OCI-LY1 (cell line): ENCODE data around the gene MAN1A1.

Experiments
- H2AFZ ChIP-seq: fragments of 200-600 bp; sonication (generic), shearing (Covaris generic); 2 replicates; pipeline ENCODE4 v1.6.0; 2014; ENCODE audit warnings: antibody characterized with exemption, mild to moderate bottlenecking, low read length
- H3F3A ChIP-seq: fragments of 200-600 bp; sonication (generic), shearing (Covaris generic); 2 replicates; pipeline ENCODE4 v1.6.0; 2014; ENCODE audit warnings: mild to moderate bottlenecking, antibody characterized with exemption, low read length, moderate library complexity; ENCODE audit not compliant: insufficient read depth
- H3K27ac ChIP-seq: fragments of 200-600 bp; sonication (generic); 2 replicates; pipeline ENCODE4 v1.5.1; 2014; ENCODE audit warnings: low read length, mixed run types, mild to moderate bottlenecking, low read depth; ENCODE audit not compliant: poor library complexity, severe bottlenecking
- H3K27me3 ChIP-seq: fragments of 200-600 bp; sonication (generic); 2 replicates; pipeline ENCODE4 v1.6.0; 2014; ENCODE audit warnings: antibody characterized with exemption, mild to moderate bottlenecking, low read length, moderate library complexity; ENCODE audit not compliant: insufficient read depth
- H3K36me3 ChIP-seq: fragments of 200-600 bp; sonication (generic); 2 replicates; pipeline ENCODE4 v1.6.1; 2014; ENCODE audit warnings: mild to moderate bottlenecking, antibody characterized with exemption, low read length, moderate library complexity, mixed read lengths; ENCODE audit not compliant: insufficient read depth
- H3K4me1 ChIP-seq: fragments of 200-600 bp; sonication (generic); 2 replicates; pipeline ENCODE4 v1.5.1; 2014; ENCODE audit warnings: mild to moderate bottlenecking, low read length, moderate library complexity; ENCODE audit not compliant: insufficient read depth, severe bottlenecking
- H3K4me2 ChIP-seq: fragments of 200-600 bp; sonication (generic), shearing (Covaris generic); 2 replicates; pipeline ENCODE4 v1.6.1; 2014; ENCODE audit warnings: low read length
- H3K4me3 ChIP-seq: fragments of 200-600 bp; sonication (generic); 2 replicates; pipeline ENCODE4 v1.5.1; 2014; ENCODE audit warnings: low read length, low read depth, mild to moderate bottlenecking, mixed read lengths; ENCODE audit not compliant: poor library complexity, severe bottlenecking
- H3K79me2 ChIP-seq: fragments of 200-600 bp; shearing (Covaris generic); 2 replicates; pipeline ENCODE4 v1.6.1; 2016; ENCODE audit warnings: mixed run types, low read length, mixed read lengths; ENCODE audit not compliant: insufficient read depth
- H3K9ac ChIP-seq: fragments of 200-600 bp; sonication (generic), shearing (Covaris generic); 2 replicates; pipeline ENCODE4 v1.6.1; 2014; ENCODE audit warnings: mild to moderate bottlenecking, low read length, mixed read lengths
- H3K9me2 ChIP-seq: fragments of 200-600 bp; sonication (generic), shearing (Covaris generic); 2 replicates; pipeline ENCODE4 v1.6.1; 2014; ENCODE audit warnings: low read depth, mild to moderate bottlenecking, low read length, mixed read lengths
- H3K9me3 ChIP-seq: fragments of 200-600 bp; shearing (Covaris generic); 2 replicates; pipeline ENCODE4 v1.6.1; 2014; ENCODE audit warnings: low read length, mixed read lengths
- H4K20me1 ChIP-seq: fragments of 200-600 bp; sonication (generic), shearing (Covaris generic); 2 replicates; pipeline ENCODE4 v1.6.0; 2016; ENCODE audit warnings: mild to moderate bottlenecking, low read length; ENCODE audit not compliant: insufficient read depth
- EZH2 ChIP-seq: fragments of 200-600 bp; sonication (generic), shearing (Covaris generic); IDR thresholded peaks from 2 replicates; pipeline ENCODE4 v1.8.0; 2017; ENCODE audit warnings: borderline replicate concordance, mixed run types, mild to moderate bottlenecking, antibody characterized with exemption, low read length, moderate library complexity, mixed read lengths
- TF ChIP-seq, protein P1 (sequence below): fragments of 200-600 bp; sonication (generic), shearing (Covaris generic); IDR thresholded peaks from 2 replicates; pipeline ENCODE4 v1.5.1; 2017; ENCODE audit warnings: mild to moderate bottlenecking, antibody characterized with exemption, low read length, moderate library complexity, mixed read lengths

Gene MAN1A1

DNA sequence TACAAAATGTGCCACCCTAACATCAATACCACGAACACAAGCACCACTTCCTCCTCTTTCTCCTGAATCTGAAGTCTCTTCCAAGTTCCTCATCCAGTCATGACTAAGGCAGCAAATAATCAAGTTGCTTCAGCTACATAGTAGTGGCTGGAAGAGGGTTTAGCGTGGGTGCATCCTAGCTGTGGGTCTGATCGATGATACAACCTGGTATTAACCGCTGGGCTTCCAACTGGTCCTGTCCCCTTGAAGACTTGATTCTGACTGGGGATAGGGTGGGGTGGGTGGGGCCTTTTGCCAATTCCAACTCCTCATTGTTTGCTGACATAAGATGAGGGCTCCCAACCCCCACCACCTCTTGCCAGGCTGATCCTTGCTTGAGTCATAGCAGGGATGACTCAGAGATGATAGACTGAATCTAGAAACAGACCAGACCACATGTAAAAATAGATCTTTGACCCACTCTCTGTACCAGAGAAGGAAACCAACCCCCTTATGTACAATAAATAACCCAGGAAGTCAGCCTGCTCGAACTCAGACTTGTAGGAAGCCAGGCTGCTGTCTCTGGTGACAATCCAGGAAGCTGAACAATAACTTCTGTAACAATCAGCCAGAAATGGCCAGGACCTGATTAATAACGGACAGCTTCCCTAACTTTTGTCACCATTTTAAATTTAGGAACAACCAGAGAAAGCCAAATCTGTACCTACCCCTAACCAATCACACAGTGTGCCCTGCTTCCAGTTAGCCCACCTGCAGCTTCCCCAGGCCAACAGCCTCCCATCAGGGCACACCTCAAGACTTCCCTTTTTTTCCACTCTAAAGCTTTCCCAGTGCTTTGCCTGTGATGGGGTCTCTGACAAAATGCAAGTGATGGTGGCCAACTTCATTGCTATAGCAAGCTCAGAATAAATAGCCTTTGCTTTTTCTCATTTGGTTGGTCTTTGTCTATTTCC is 202.2 kb downstream of the MAN1A1 start:
- no peaks in the 10 kb centered on the region for H3K9me3 ChIP-seq
- no peak overlapping the region for H3K9ac ChIP-seq
- no peaks in the 10 kb centered on the region for H3K79me2 ChIP-seq
- H3K36me3 ChIP-seq: no peaks in the 10 kb centered on the region
- no peak overlapping the region for H3K4me2 ChIP-seq
- no peaks in the 10 kb centered on the region for H3K9me2 ChIP-seq
- H2AFZ ChIP-seq: no peak overlapping the region
- H3K27me3 ChIP-seq: no peaks in the 10 kb centered on the region
- no peaks in the 10 kb centered on the region for H3K4me1 ChIP-seq
- H3F3A ChIP-seq: no peaks in the 10 kb centered on the region
- TF ChIP-seq EZH2: no peak
- TF ChIP-seq, protein P1, sequence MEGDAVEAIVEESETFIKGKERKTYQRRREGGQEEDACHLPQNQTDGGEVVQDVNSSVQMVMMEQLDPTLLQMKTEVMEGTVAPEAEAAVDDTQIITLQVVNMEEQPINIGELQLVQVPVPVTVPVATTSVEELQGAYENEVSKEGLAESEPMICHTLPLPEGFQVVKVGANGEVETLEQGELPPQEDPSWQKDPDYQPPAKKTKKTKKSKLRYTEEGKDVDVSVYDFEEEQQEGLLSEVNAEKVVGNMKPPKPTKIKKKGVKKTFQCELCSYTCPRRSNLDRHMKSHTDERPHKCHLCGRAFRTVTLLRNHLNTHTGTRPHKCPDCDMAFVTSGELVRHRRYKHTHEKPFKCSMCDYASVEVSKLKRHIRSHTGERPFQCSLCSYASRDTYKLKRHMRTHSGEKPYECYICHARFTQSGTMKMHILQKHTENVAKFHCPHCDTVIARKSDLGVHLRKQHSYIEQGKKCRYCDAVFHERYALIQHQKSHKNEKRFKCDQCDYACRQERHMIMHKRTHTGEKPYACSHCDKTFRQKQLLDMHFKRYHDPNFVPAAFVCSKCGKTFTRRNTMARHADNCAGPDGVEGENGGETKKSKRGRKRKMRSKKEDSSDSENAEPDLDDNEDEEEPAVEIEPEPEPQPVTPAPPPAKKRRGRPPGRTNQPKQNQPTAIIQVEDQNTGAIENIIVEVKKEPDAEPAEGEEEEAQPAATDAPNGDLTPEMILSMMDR: no peak
- no peaks in the 10 kb centered on the region for H4K20me1 ChIP-seq
- no peak overlapping the region for H3K4me3 ChIP-seq
- no peak overlapping the region for H3K27ac ChIP-seq

DNA sequence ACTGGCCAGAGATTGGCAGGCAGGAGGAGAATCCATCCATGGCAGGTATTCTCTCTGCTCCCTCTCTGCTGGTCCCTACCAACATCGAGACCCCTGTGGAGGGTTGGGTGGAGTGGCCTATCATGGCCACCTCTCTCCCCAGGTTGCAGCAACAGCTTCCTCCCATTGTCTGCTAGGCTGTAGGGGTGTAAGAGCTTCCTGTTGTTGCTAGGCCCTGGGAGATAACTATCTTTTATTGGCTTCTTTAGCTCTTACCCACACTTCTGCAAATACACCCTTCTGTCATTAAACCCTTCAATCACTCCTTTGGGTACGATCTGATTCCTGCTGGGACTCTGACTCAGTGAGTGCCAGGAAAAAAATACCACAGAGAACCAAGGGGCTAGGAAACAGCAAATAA is 204.4 kb downstream of the MAN1A1 start:
- H3K27me3 ChIP-seq: no peaks in the 10 kb centered on the region
- H3K4me3 ChIP-seq: no peak overlapping the region
- H3K9ac ChIP-seq: no peak overlapping the region
- H3K9me2 ChIP-seq: no peaks in the 10 kb centered on the region
- H3K27ac ChIP-seq: no peak overlapping the region
- no peaks in the 10 kb centered on the region for H3F3A ChIP-seq
- no peak overlapping the region for H2AFZ ChIP-seq
- no peak overlapping the region for H3K4me2 ChIP-seq
- no peaks in the 10 kb centered on the region for H3K36me3 ChIP-seq
- no peaks in the 10 kb centered on the region for H4K20me1 ChIP-seq
- no peak for TF ChIP-seq EZH2
- TF ChIP-seq, protein P1: no peak
- no peaks in the 10 kb centered on the region for H3K9me3 ChIP-seq
- no peaks in the 10 kb centered on the region for H3K4me1 ChIP-seq
- H3K79me2 ChIP-seq: no peaks in the 10 kb centered on the region

DNA sequence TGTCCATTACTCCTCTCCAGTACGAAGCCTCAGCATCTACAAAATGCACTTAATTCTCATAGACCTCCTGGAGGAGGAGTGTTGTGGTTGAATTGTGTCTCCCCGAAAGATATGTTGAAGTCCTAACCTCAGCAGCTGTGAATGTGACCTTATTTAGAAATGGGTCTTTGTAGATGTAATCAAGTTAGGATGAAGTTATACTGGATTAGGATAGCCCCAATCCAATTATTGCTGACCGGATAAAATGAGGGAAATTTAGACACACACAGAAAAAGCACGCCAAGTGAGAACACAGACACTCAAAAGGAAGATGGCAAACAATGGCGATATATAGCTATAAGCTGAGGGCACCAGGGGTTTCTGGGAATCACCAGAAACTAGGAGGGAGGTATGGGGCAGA is 206.9 kb downstream of the MAN1A1 start:
- H3K9me3 ChIP-seq: no peaks in the 10 kb centered on the region
- H3K27ac ChIP-seq: no peak overlapping the region
- no peaks in the 10 kb centered on the region for H3K36me3 ChIP-seq
- H3K79me2 ChIP-seq: no peaks in the 10 kb centered on the region
- H3K4me3 ChIP-seq: no peak overlapping the region
- H3K4me1 ChIP-seq: no peaks in the 10 kb centered on the region
- H4K20me1 ChIP-seq: no peaks in the 10 kb centered on the region; the same call in 1 of the 2 replicates
- TF ChIP-seq, protein P1: no peak
- TF ChIP-seq EZH2: no peak
- no peak overlapping the region for H3K4me2 ChIP-seq
- H3F3A ChIP-seq: no peaks in the 10 kb centered on the region
- H3K9ac ChIP-seq: no peak overlapping the region
- H3K27me3 ChIP-seq: no peaks in the 10 kb centered on the region
- H3K9me2 ChIP-seq: no peaks in the 10 kb centered on the region
- no peak overlapping the region for H2AFZ ChIP-seq
